Kidney glomerular epithelial cell (primary cell): ENCODE data around the gene PRR36.

ENCODE experiments used
- DNase-seq: peaks from one replicate; lab custom pipeline; 2025; lab: John Stamatoyannopoulos, UW

The PRR36 gene

DNA sequence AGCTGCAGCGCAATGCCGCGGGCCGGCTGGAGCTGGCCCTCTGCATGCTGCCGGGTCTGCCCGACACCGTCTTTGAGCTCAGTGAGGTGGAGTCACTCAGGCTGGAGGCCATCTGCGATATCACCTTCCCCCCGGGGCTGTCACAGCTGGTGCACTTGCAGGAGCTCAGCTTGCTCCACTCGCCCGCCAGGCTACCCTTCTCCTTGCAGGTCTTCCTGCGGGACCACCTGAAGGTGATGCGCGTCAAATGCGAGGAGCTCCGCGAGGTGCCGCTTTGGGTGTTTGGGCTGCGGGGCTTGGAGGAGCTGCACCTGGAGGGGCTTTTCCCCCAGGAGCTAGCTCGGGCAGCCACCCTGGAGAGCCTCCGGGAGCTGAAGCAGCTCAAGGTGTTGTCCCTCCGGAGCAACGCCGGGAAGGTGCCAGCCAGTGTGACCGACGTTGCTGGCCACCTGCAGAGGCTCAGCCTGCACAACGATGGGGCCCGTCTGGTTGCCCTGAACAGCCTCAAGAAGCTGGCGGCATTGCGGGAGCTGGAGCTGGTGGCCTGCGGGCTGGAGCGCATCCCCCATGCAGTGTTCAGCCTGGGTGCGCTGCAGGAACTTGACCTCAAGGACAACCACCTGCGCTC is 25.7 kb upstream of the PRR36 start:
- DNase-seq, result no peak

DNA sequence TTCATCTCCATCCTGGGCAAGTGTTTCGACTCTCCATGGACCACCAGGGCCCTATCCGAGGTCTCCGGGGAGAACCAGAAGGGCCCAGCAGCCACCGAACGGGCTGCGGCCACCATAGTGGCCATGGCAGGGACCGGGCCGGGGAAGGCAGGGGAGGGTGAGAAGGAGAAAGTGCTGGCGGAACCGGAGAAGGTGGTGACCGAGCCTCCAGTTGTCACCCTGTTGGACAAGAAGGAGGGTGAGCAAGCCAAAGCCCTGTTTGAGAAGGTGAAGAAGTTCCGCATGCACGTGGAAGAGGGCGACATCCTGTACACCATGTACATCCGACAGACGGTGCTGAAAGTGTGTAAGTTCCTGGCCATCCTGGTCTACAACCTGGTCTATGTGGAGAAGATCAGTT is 24.8 kb upstream of the PRR36 start:
- no peak for DNase-seq

DNA sequence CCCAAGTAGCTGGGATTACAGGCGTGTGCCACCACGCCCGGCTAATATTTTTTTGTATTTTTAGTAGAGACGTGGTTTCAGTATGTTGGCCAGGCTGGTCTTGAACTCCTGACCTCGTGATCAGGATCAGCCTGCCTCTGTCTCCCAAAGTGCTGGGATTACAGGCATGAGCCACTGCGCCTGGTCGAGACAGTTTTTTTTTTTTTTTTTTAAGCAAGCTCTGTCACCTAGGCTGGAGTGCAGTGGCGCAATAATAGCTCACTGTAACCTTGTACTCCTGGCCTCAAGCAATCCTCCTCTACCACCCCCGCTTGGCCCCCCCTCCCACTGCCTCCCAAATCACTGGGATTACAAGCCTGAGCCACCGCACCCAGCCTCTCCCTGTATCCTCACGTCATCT is 23.1 kb upstream of the PRR36 start:
- DNase-seq, result no peak

DNA sequence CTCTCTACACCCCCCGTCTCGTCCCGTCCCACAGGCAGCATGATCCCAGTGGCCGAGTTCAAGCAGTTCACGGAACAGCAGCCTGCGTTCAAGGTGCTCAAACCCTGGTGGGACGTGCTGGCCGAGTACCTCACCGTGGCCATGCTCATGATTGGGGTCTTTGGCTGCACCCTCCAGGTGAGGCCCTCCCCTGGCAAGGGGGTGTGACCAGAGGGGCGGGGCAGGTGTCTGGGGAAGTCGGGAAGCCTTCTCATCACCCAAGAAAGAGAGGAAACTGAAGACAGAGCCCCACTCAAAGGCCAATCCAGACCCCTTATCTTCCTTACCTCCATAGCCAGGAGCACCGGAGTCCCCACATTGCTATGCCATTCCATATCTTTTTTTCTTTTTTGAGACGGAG is 21.4 kb upstream of the PRR36 start:
- no peak for DNase-seq

DNA sequence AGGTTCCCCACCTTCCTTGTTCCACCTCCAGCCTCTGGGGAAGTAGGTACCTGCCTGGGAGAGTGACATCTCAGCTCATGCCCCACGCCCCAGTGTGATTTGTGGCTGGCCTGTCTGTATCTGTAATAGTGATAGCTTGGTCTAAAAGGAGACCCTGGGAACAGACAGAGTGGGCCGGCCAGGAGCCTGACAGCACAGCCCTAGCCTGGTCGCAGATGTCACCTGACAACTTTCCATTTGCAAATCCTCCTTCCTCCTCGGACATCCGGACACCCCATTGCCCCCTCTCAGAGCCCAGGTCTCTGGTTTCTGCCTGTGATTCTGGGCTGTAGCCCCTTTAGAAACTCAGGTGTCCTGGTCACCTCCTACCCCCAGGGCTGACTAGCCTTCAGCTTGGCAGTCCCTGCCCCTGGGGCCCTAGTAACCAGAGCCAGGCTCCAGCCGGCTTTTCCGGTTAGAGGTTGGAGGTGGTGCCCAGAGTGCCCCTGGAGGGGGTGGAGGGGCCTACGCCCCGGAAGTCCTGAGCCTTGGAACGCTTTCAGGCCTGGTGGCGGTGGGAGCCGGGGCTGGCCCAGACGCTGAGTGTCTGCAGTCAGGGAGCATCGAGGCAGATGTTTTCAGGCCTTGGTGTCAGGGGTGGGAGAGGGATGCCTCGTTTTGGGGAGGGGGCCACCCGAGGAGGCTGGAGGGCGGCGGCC is 20.6 kb upstream of the PRR36 start:
- DNase-seq, result no peak

DNA sequence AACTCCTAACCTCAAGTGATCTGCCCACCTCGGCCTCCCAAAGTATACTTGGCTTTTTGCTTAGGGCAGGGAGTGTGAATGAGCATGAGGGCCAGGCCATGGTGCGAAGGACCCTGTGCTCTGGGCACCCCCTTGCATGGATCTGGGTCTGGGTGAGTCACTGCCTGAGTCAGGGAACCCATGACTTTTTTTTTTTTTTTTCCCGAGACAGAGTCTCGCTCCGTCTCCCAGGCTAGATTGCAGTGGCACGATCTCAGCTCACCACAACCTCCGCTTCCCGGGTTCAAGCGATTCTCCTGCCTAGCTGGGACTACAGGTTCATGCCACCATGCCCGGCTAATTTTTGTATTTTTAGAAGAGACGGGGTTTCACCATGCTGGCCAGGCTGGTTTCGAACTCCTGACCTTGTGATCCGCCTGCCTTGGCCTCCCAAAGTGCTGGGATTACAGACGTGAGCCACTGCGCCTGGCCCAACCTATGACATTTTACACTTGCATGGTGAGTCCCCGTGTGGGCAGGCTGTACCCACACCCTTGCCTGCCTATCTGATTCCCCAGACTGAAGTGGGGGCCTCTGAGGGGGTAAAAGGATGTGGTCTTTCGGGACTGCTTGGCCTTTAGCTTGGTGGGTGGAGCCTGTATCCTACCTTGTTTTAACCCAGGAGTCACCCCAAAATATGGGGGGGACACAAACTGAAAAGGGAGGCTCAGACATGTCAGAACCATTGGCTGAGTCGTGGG is 19.3 kb upstream of the PRR36 start:
- DNase-seq, result peak; percentile 37

DNA sequence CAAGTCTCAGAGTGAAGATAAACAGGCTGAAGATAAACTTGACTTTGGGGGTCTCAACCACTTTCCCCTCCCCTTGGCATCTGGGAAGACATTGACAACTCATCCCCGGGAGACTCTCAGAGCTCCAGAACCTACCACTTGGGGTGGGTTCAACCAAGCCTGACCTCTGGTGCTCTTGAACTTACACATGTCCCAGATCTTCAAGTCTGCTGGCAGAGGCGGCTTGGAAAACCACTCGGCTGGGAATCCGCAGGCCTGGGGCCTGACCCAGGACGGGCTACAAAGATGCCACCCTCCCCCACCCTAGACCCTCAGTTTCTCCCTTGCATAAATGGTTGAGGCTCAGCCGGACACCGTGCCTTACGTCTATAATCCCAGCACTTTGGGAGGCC is 14.6 kb upstream of the PRR36 start:
- DNase-seq, result no peak

DNA sequence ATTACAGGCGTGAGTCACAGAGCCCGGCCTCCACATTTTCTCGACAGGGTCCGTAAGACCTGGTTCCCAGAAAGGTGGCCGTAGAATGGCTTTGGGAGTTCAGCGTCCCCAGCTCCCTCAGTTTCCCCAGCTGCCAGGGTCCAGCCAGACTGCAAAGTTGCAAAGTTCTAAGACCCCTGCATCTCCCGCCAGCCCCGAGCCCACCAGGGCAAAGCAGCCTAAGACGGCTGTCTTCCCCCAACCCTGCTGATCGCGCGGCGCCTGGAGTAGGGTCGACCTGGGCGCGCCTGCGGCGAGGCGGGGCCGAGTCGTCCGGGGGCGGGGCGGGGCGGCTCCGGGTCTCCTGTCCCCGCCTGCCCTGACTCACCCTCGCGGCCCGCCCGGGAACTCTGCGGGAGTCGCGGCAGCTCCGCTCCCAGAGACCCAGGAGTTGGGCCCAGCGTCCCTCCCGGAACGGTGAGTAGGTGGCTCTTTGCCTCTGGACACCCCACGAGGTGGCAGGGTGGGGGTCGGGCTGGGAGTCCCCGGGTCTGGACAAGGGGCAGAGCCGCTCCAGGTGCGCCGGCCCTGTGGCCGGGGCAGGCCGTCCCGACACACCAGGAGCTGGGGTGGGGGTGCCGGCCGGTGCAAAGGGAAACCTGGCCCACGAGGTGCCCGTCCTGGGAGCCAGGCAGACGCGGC is 14.1 kb upstream of the PRR36 start, which contains the start of gene LRRC8E:
Gene LRRC8E (plus strand): TSS at position 366 of the 681 bp plus-strand sequence. CDS start 7,094 bp downstream, outside the sequence.
- DNase-seq, result peak; percentile 31

DNA sequence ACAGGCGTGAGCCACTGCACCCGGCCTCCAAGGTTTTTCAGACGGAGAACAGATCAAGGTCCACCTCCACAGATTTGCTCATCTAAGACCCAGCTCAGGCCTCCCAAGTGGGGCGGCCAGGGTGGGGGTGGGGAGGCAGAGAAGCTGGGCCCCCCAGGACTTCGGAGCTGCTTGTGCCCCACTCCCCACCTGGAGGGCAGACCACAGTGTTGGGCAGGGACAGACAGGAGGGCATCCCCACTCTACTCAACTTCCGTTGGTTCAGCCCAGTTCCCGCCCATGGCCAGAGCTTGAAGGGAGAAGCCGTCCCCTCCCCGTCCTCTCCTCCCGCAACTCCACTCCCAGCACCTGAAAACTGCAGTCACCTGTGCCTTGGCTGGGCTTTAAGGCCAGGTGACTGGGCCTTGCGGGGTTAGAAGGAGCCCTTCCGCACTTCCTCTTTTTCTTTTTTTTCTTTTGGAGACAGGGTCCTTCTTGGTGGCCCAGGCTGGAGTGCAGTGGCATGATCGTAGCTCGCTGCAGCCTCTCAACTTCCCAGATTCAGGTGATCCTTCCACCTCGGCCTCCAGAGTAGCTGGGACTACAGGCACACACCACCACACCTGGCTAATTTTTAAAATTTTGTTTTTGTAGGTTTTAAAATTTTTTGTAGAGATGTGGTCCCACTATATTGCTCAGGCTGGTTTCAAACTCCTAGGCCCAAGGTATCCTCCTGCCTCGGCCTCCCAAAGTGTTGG is 13.4 kb upstream of the PRR36 start:
- DNase-seq, result no peak

DNA sequence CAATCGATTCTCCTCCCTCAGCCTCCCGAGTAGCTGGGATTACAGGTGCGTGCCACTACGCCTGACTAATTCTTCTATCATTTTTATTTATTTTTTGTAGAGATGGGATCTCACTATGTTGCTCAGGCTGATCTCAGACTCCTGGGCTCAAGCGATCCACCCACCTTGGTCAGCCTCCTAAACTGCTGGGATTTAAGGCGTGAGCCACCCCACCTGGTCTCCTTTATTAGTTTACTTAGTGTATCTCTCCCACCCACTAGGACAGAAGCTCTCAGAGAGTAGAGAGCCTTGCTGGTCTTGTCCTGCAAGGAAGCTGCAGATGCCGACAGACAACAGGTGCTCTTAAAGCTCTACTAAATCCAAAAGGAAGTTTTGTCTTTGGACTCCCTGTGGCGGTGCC is 11.6 kb upstream of the PRR36 start:
- no peak for DNase-seq

DNA sequence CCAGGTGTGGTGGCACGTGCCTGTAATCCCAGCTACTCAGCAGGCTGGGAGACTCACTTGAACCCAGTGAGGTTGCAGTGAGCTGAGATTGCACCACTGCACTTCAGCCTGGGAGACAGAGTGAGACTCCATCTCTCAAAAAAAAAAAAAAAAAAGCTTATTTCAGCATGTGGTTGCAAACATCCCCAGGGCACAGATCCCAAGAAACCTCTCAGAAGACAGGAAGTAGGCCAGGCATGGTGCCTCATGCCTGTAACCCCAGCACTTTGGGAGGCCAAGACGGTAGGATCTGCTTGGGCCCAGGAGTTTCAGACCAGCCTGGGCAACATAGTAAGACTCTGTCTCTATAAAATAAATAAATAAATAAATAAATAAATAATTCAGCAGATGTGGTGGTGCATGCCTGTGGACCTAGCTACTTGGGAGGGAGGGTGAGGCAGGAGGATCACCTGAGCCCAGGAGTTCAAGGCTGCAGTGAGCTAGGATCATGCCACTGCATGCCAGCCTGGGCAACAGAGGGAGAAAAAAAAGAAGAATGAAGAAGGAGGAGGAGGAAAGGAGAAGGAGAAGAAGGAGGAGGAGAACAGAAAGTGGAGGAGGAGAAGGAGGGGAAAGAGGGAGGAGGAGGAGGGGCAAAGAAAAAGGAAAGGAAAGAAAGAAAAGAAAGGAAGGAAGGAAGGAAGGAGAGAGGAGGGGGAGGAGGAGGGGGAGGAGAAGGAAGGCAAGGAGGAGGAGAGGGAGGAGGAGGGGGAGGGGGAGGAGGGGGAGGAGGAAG is 9.8 kb upstream of the PRR36 start:
- no peak for DNase-seq

DNA sequence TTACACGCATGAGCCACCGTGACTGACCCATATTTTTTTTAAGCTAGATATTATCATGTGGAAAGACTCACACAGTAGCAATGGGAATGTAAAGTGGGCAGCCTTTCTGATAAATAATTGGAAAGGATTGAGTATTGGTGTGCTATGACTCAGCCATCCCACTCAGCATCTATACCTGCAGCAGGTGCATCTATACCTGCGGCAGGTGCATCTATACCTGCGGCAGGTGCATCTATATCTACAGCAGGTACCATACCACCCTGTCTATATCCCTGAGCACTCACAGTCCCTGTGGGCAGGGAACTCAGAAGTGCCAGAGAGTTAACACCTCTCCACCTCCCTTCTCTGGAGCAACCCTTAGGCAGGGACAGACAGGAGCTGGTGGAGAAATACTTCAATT is 8.9 kb upstream of the PRR36 start:
- DNase-seq, result no peak

DNA sequence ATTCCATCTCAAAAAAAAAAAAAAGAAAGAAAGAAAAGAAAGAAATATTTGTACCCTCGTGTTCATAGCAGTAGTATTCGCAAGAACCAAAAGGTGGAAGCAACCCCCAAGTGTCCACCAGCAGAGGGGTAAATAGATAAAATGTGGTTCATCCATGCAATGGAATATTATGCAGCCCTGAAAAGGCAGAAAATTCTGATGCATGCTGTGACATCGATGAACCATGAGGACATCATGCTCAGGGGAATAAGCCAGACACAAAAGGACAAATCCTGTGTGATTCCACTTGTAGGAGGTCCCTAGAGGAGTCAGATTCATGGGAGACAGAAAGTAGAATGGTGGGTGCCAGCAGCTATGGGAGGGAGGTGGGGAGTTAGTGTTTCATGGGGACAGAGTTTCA is 7.7 kb upstream of the PRR36 start:
- no peak for DNase-seq

DNA sequence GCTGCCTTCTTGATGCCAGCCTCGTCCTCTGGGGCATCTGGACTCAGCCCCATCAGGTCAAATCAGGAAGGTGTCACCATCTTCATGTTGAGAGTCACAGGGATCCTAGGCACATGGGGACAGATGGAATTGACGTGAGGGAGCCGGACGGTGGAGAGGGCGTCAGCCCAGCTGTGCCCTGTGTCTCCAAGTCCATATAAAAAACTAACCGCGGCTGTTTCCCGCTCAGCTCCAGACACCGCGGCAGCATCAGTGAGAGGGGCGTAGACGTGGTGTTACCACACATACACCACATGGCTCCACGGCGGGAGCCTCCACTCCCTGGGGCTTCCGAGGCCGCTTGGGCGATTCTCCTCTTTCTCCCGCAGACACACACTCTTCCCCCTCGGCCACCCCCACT is 5.6 kb upstream of the PRR36 start:
- DNase-seq, result no peak

DNA sequence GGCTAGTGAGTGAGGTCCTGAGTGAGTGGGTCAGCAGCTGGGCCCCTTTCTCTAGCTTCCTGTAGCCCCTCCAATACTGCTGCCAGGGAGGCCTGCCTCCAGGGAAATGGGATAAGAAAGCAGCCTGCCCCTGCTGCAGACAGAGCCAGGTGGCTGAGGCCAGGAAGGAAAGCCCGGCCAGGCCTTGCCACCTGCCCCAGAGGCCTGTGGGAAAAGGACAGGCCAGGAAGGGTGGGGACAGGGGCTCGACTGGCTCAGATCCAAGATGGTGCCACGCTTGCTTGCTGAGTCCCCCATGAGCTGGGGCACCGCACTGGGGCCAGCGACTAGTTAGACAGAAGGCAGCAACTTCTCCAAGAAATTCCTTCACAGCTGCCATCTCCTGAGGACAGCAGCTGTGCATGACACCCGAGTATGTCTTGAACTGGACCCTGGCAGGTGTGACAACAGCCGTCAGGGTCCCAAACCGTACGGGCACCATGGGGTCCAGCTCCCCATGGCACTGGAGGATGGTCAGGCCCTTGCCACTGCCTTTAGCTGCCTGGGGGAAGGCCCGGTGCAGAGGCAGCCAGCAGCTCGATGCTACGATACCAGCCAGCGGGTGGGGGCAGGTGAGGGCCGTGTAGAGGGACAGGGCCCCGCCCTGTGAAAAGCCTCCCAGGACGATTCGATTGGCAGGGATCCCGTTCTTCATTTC is 5.1 kb upstream of the PRR36 start:
- DNase-seq, result no peak

DNA sequence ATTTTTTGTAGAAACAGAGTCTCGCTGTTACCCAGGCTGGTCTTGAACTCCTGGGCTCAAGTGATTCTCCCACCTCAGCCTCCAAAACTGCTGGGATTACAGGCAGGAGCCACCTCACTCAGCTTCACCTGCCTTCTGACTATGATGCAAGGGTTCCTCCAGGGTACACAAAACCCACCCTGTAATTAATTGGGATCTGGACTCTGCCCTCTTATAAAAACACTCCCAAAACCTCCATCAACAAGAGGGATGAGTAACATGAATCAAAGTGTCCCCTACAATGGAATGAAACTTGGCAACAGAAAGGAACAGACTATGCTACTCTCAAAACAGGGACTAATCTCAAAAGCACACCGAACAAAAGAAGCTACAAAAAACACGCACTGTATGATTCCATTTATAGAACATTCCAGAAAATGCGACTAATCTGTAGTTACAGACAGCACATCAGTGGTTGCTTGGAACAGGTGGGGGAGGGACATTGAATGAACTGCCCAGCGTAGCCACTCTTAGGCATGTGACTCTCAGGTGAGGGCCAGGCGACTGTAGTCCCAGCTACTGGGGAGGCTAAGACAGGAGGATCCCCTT is 3.2 kb upstream of the PRR36 start:
- no peak for DNase-seq

DNA sequence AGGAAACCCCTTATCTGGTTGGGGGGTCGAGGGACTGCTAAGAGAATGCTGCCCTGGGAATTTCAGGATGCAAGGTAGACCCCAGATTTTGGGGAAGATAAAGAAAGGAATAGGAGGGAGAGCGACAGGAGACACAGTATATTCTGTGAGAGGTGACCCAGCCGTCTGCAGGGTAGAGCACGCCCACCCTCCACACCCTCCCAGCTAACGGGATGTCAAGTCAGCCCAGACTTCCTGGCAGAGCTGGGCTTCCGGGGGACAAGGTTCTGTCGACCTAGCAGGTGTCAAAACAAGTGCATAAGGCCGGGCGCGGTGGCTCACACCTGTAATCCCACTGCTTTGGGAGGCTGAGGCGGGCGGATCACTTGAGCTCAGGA is 695 bp upstream of the PRR36 start:
- no peak for DNase-seq

DNA sequence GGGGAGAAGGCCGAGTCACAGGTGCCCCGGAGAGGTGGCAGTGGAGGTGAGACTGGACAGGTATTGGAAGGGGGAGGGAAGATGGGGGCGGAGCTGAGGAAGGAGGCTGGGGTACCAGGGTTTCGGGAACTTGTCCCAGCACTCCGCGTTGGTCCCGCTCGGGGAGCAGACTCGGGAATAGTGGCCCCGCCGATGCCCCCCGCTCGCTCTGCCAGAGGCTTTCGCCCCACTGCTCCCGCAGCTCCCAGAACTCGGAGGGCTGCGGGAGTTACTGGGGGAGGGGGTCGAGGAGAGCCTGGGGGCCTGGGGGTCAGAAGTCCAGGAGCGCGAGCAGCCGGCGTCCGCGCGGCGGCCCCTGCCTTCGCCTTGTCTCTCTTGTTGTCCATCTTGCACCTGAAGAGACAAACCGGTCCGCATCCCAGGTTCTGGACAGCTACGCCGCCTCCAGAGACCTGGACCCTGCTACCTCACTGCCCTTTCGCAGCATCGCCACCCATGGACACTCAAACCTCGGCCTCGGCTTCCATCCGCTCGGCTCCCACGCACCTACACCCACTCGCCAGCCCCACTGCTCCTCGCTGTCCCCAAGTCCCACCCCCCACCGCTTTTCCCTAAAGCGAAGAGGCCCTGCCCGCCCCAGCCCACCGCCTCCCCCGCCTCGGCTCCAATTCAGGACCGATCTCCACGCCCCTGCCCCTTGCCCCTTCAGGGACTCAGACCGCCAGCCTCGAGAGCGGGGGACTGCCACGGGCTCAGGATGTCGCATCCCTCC is 700 bp downstream of the PRR36 start:
- DNase-seq, result no peak
